Osteocyte (in vitro differentiated cells): ENCODE data around the gene LTB4R. TPM values are rescaled to one million over a fixed set of nuclear protein-coding genes. Genes with fewer than 3 reads are reported as not detected.

Experiments
- DNase-seq: peaks from one replicate; pipeline ENCODE4 v3.0.0; 2021; ENCODE audit warnings: mixed read lengths; ENCODE audit not compliant: unreplicated experiment; ENCODE audit errors: extremely low spot score
- H3K27ac Mint-ChIP-seq: one replicate; pipeline ENCODE4 v1.8.0; 2021; ENCODE audit warnings: mild to moderate bottlenecking, mixed read lengths; ENCODE audit not compliant: unreplicated experiment
- H3K27me3 Mint-ChIP-seq: one replicate; pipeline ENCODE4 v1.8.0; 2021; ENCODE audit warnings: mixed read lengths; ENCODE audit not compliant: unreplicated experiment
- H3K36me3 Mint-ChIP-seq: one replicate; pipeline ENCODE4 v1.8.0; 2021; ENCODE audit warnings: mixed read lengths; ENCODE audit not compliant: unreplicated experiment
- H3K4me1 Mint-ChIP-seq: one replicate; pipeline ENCODE4 v1.8.0; 2021; ENCODE audit warnings: mixed read lengths; ENCODE audit not compliant: unreplicated experiment
- H3K4me3 Mint-ChIP-seq: one replicate; pipeline ENCODE4 v1.8.0; 2021; ENCODE audit warnings: mild to moderate bottlenecking, moderate library complexity, mixed read lengths; ENCODE audit not compliant: unreplicated experiment
- H3K9me3 Mint-ChIP-seq: one replicate; pipeline ENCODE4 v1.8.0; 2021; ENCODE audit warnings: mixed read lengths; ENCODE audit not compliant: unreplicated experiment
- total RNA-seq: library from RNA; stranded (reverse); gene quantifications from 2 replicates; pipeline ENCODE4 v1.2.1, GENCODE V29; 2021
- TF ChIP-seq, protein P1 (sequence below): fragments of 200-600 bp; sonication (generic); IDR thresholded peaks from 2 replicates; pipeline ENCODE4 v1.5.0; 2021; ENCODE audit warnings: antibody characterized with exemption, mild to moderate bottlenecking, moderate library complexity

Gene LTB4R
- total RNA-seq, 1 donor from 2014 or later, result 11.3 TPM

GRCh38 chr14:24366413-24366720 lies 55.1 kb downstream of the LTB4R start:
- DNase-seq, result no peak
- Mint-ChIP-seq H3K4me3 (peak overlapping the region; percentile 95), H3K36me3 (peaks cover 3% of the 10 kb centered on the region), H3K9me3 (no peaks in the 10 kb centered on the region), H3K27me3 (no peaks in the 10 kb centered on the region), H3K27ac (peak overlapping the region; percentile 100), H3K4me1 (peaks cover 38% of the 10 kb centered on the region)
- TF ChIP-seq, protein P1, sequence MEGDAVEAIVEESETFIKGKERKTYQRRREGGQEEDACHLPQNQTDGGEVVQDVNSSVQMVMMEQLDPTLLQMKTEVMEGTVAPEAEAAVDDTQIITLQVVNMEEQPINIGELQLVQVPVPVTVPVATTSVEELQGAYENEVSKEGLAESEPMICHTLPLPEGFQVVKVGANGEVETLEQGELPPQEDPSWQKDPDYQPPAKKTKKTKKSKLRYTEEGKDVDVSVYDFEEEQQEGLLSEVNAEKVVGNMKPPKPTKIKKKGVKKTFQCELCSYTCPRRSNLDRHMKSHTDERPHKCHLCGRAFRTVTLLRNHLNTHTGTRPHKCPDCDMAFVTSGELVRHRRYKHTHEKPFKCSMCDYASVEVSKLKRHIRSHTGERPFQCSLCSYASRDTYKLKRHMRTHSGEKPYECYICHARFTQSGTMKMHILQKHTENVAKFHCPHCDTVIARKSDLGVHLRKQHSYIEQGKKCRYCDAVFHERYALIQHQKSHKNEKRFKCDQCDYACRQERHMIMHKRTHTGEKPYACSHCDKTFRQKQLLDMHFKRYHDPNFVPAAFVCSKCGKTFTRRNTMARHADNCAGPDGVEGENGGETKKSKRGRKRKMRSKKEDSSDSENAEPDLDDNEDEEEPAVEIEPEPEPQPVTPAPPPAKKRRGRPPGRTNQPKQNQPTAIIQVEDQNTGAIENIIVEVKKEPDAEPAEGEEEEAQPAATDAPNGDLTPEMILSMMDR, result no peak

- no peaks in the 10 kb centered on the region for H3K9me3 Mint-ChIP-seq
- peak; percentile 99 for DNase-seq
- peak overlapping the region; percentile 95 for H3K4me3 Mint-ChIP-seq
- peaks cover 6% of the 10 kb centered on the region for H3K36me3 Mint-ChIP-seq
- H3K4me1 Mint-ChIP-seq, result peaks cover 43% of the 10 kb centered on the region
- H3K27ac Mint-ChIP-seq, result peak overlapping the region; percentile 100
- no peaks in the 10 kb centered on the region for H3K27me3 Mint-ChIP-seq
- TF ChIP-seq, protein P1, result no peak
Observed at GRCh38 chr14:24366721-24367513, 55.6 kb downstream of the LTB4R start.

Other genes with a start within 250 kb of the LTB4R start
- not detected in 2 replicates for gene CPNE6, start 239.9 kb upstream of the LTB4R start, total RNA-seq
- gene PCK2, start 217.2 kb upstream of the LTB4R start, total RNA-seq, result 66.0 and 75.1 TPM in 2 replicates
- 50.2 and 52.8 TPM in 2 replicates for gene DCAF11, start 196.7 kb upstream of the LTB4R start, total RNA-seq
- gene NRL, start 196.6 kb upstream of the LTB4R start, total RNA-seq, result 1.2 and 1.9 TPM in 2 replicates
- 0.63 and 0.73 TPM in 2 replicates for gene FITM1, start 180.8 kb upstream of the LTB4R start, total RNA-seq
- gene PSME1, start 175.3 kb upstream of the LTB4R start, total RNA-seq, result 154 and 156 TPM in 2 replicates
- gene EMC9, start 169.9 kb upstream of the LTB4R start, total RNA-seq, result 13.6 and 15.6 TPM in 2 replicates
- 86.2 and 91.8 TPM in 2 replicates for gene PSME2, start 164.9 kb upstream of the LTB4R start, total RNA-seq
- 65.9 and 66.5 TPM in 2 replicates for gene RNF31, start 164.0 kb upstream of the LTB4R start, total RNA-seq
- gene IRF9, start 150.2 kb upstream of the LTB4R start, total RNA-seq, result 58.9 and 62.5 TPM in 2 replicates
- gene REC8, start 139.4 kb upstream of the LTB4R start, total RNA-seq, result 8.1 and 11.5 TPM in 2 replicates
- 34.6 and 36.5 TPM in 2 replicates for gene IPO4, start 122.7 kb upstream of the LTB4R start, total RNA-seq
- 69.5 and 81.8 TPM in 2 replicates for gene TM9SF1, start 116.1 kb upstream of the LTB4R start, total RNA-seq
- gene TSSK4, start 105.8 kb upstream of the LTB4R start, total RNA-seq, result not detected in 2 replicates
- gene CHMP4A, start 98.0 kb upstream of the LTB4R start, total RNA-seq, result 38.1 and 45.3 TPM in 2 replicates
- gene MDP1, start 95.4 kb upstream of the LTB4R start, total RNA-seq, result 23.8 and 25.4 TPM in 2 replicates
- gene NEDD8, start 79.1 kb upstream of the LTB4R start, total RNA-seq, result 158 and 164 TPM in 2 replicates
- gene GMPR2, start 78.6 kb upstream of the LTB4R start, total RNA-seq, result 61.7 and 68.7 TPM in 2 replicates
- gene TINF2, start 68.9 kb upstream of the LTB4R start, total RNA-seq, result 69.2 and 75.7 TPM in 2 replicates
- 2.1 and 2.3 TPM in 2 replicates for gene TGM1, start 48.3 kb upstream of the LTB4R start, total RNA-seq
- 26.1 and 30.8 TPM in 2 replicates for gene RABGGTA, start 39.9 kb upstream of the LTB4R start, total RNA-seq
- gene DHRS1, start 11.7 kb upstream of the LTB4R start, total RNA-seq, result 24.6 and 27.0 TPM in 2 replicates
- 27.8 and 28.2 TPM in 2 replicates for gene NOP9, start 11.7 kb upstream of the LTB4R start, total RNA-seq
- gene CIDEB, start 3.5 kb upstream of the LTB4R start, total RNA-seq, result not detected in 2 replicates
- 12.5 and 14.9 TPM in 2 replicates for gene LTB4R2, start 1.4 kb upstream of the LTB4R start, total RNA-seq
- gene ADCY4, start 23.6 kb downstream of the LTB4R start, total RNA-seq, result 25.3 and 26.5 TPM in 2 replicates
- 0.78 and 1.3 TPM in 2 replicates for gene RIPK3, start 28.5 kb downstream of the LTB4R start, total RNA-seq
- 197 and 223 TPM in 2 replicates for gene NFATC4, start 56.7 kb downstream of the LTB4R start, total RNA-seq
- gene NYNRIN, start 87.5 kb downstream of the LTB4R start, total RNA-seq, result 39.6 and 40.2 TPM in 2 replicates
- gene CBLN3, start 118.2 kb downstream of the LTB4R start, total RNA-seq, result 5.5 and 6.1 TPM in 2 replicates
- gene KHNYN, start 118.5 kb downstream of the LTB4R start, total RNA-seq, result 59.9 and 60.9 TPM in 2 replicates
- gene SDR39U1, start 131.3 kb downstream of the LTB4R start, total RNA-seq, result 53.9 and 54.6 TPM in 2 replicates
- not detected in 2 replicates for gene CMA1, start 196.8 kb downstream of the LTB4R start, total RNA-seq